CD4-positive, alpha-beta T cell treated with Interleukin-2 at 100 ng/mL for 4 hours (primary cell): ENCODE results near the gene LRRN1.
"Not testable (repeated sequence)": the region's sequence is repeated elsewhere in the genome, so short reads cannot be mapped to it uniquely, and the experiment has no call there.

Source experiments
- DNase-seq: peaks from one replicate; pipeline ENCODE4 v3.0.0-alpha.2; 2020; ENCODE audit warnings: low spot score

LRRN1 gene

DNA sequence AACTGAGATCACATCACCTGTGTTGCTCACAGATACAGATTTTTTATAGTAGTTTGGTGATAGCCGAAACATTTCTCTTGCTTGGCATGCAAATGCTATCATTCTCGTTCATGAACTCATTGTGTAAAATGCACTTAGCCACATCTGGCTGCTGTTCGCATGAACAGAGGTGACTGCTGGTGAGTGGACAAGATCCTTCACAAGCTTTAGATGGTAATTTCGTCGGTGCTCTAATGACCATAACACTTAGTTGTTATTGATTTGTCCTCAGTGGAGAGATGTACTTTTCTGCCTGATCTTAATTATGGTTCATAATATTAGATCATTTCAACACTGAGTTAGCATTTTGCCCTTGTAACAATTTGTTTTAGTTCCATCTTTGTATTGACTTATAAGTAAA is 13.8 kb downstream of the LRRN1 start:
- DNase-seq, result no peak

DNA sequence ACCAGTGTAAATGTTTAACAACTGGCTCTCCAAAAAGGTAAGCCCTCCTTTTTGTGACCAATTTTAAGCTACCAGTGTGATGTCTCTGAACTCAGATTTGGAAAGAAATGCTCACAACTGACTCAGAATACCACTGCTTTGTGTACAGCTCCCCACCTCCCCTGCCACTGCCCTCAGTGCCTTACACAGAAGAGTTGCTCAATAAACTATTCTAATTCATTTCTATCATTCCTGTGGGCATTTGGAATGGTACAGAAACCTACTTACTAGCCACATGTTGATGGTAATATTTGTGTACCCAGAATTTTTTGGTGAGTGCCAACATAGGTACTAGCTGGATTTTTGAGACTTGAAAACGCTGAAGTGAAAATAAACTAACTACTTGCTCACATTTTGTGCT is 16.0 kb downstream of the LRRN1 start:
- DNase-seq, result no peak

DNA sequence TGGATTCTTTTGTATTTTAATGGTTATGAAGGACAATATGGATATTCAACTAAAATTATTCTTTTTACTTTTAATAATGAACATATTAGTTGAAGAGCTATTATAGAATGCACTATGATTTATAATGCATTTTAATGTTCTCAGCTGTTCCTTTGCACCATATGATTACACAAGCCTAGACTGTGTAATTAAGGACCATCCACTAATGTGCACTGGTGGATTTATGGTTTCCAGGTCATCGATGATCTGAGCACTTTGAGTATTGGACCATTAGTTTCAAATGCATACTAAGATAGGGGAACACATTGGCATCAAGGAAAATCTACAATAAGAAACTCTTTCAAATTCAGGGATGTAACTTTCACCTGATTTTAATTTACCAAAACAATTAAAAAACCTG is 16.8 kb downstream of the LRRN1 start:
- DNase-seq, result no peak

DNA sequence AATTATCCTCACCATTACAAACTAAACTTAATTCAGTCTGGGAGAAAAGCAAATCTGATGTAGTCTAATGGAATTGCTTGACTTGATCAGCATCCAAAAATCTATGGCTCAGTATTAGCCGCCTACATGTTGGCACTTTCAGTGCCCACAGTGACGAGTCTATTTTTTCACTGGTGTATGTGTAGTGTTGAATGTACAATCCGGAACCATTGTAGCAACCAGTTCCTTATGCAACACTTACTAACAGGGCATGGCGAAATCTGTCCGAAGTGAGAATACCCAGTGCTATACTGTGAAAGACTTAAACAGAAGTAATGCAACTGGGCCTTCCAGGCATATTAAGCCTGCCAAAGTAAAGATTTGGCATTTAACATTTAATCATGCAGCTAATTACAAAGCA is 18.6 kb downstream of the LRRN1 start:
- no peak for DNase-seq

DNA sequence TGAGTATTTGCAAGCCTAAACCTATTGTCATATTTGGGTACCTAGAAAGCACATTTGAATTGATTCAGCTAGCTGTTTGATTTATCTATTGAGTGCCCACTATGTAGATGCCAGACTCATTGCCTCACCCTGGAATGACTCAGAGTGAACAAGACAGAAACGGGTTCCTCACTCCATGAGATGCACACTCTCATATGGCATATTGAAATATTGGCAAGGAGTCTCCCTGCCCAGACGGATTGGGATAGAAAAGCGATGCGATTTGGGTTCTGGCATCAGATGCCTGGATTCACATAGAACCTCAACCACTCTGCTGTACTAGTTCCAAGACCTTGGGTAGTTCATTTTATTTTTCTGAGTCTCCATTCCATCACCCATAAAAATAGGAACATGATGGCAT is 22.5 kb downstream of the LRRN1 start:
- no peak for DNase-seq

DNA sequence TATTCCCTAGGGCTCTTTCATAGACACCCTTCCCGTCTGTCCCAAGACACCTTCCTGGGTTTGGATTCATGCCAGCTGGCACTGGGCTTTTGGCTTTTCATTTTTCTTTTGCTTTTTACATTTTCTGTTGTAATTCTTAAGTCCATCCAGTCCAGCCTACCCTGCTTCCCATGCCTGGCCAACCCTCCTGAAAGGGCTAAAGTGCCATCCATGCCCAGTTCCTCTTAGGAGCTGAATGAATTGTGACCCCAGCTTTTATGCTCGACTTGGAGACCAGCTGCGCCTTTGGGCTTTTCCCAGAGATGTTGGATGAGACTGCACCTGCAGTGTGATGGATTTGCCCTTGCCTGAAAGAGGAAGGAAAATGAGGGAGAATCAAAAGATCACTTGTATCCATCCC is 25.8 kb downstream of the LRRN1 start:
- no peak for DNase-seq

DNA sequence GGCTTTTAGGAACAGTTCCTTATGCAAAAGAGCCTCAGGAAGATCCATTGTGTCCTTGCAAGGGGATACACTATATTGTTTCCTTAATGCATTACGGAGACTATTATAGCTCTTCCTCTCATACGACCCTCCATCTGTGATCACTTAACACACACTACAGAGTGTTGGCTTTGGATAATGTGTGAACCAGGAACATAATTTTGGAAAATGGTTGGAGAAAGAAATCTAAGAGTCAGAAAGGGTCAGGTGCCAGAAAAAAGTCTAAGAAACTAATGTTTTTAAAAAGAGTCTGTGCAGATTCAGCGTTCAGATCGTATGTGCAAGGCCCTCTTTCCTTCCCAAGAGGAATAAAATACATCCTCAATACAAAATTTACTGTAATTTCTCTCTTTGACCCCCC is 27.3 kb downstream of the LRRN1 start:
- DNase-seq, result no peak

DNA sequence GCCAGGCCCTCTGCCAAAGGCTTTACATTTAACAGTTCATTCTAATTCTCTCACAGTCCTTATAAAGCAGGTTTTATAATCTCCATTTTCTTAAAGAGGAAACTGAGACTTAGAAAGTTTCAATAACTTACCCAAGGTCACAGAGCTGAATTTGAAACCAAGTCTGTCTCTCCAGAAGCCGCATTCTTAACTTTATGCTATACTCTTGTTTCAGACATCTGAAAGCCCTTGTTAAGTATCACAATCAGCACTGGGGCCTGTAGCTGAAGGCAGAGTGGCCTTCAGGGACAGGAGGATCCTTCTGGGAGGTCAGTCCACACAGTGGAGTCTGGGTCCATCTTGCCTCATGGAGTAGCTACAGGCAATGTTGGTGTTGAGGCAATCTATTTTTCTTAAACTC is 27.9 kb downstream of the LRRN1 start:
- DNase-seq, result no peak

DNA sequence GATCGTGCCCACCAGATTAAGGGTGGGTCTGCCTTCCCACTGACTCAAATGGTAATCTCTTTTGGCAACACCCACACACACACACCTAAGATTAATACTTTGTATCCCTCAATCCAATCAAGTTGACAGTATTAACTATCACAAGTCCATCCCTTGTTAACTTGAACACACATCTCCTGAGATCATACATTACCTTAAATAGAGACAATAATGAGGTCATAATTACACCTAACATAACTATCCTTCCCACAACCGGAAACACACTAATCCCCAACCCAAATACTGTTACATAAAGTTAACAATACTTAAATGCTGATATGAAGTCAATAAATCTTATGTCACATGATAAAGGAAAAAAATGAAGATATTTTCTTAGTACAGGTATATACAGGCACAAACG is 29.2 kb downstream of the LRRN1 start:
- not testable (repeated sequence) for DNase-seq

DNA sequence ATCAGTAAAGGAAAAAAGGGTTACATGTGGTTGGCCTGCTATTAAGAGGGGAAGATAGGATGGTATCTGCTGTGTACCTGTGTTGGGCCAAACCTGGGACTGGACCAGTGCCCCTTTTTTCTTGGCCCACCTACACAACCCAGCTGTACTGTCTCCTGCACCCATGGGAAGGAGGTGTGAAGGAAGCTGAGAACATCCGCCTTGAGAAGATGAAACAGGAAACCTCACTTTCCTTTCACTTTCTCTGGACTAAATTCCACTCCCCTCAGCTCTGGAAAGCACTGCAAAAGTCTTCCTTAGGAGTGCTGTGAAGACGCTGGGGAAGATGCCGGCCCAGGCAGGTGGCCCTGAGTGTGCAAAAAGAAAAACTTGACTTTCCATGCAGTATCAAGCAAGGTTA is 37.6 kb downstream of the LRRN1 start:
- DNase-seq, result no peak

DNA sequence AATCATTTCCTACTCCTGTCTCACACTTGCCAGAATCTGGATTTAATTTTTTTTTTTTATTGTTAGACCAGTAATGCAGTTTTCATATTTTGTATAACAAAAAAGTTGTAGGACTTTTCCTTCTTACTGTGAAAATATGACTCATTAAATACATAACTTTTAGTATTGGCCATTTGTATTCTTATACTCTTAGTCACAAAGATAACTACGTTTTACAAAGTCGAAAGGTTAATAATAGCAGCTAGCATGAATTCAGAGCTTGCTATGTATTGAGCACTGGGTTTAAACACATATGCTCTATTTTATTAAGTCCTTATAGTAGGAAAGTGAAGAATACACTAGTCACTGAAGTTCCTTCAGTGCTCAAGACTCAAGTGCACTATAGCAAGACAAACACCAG is 43.1 kb downstream of the LRRN1 start:
- DNase-seq, result no peak

DNA sequence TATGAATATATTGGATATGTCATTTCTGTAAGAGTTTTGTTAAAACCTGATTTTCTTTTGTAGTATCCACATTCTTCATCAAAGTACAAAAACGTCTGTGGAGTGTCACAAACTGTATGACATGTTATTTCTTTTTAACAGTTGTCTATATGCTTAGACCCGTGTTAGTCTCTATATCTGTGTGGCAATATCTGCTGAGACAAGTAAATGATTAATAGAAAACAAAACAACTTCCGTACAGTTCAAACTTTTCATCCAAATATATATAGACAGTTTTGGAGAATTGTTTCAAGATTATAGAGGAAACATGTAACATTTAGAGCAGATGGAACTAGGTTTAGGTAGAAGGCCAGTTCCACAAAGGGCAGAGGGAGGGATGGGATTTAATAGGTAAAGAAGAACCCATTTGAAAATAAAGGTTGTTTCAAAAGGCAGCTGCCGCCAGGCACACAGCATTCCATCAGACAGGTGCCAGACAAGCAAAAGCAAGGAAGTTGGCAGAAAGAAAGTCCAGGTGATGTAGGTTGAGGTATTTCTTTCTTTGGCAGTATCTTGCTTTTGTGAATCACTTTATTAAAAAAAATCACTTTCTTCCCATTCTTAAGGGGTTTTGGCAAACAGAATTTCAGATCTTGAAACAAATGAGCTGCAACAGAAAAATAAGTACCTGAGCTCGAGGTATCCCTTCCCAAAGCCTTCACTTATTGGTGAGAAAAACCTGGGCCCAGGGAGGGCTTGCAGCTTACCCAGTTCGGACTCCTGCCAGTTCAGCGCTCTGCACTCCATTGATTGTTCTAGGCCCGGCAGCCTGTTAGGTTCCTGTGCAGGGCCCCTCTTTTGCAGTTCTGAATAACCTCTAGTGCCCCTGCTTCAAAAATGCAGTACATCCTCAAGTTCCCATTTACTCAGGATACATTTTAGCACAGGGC is 49.0 kb downstream of the LRRN1 start:
- no peak for DNase-seq

DNA sequence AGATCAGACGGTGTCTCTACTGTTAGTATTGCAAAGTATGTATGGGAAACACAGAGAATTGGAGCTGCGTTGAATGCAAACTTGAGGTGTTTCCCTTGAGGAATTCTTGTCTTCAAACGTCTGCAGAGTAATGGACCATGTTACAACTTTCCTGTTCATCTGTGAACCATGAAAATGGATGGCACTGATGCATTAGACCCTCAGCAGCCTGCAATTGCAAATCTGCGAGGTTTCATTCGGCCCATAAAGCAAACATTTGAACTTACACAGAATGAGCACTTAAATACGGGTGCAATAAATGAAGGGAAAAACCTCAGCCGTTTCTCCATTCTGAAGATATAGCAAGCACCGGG is 49.7 kb downstream of the LRRN1 start:
- no peak for DNase-seq

DNA sequence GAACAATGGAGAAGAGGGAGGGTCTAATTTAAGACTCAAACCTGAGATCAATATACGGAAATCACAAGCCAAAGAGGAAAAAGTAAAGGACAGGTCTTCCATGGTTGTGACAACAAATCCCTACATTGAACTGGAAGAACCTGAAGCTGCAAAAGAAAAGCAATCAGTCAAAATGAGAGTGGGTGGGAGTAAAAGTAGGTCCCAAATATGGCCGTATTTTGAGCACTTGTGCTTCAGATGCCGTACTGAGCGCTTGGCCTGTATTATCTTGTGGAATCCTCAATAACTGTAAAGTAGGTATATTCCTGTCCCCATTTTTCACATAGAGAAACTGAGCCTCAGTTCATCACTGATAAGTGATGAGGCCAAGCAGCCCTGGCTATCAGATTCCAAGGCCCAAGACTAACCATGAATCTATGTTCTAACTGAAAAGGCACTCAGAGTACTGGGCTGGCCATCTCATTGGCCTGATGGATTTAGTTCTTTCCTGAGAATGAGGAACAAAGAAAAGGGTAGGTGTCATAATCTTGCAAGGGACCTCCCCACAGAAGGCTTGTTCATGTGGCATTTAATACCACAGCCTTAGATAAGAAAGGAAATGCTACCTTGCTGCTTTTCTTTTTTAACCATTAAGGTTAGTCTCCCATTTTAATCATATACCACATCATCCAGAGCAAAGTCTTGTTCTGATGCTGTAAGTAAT is 52.5 kb downstream of the LRRN1 start:
- DNase-seq, result no peak

DNA sequence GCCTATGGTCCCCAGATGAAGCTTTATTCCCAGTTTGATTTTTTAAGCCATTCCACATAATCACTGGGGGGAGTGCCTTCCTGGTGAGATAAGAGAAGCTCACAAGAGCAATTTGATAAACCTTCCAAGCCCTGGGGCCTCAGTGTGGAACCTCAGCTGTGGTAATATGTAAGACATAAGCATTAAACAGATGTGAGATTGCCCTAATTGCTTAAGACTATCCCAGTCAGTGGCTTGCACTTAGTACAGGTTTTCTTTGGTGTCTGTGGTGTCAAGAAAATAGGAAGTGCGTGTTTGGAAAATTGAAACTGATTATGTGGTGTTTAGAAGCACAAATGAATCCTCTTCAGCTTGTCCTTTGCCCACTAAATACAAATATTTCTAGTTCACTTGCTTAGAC is 54.3 kb downstream of the LRRN1 start:
- no peak for DNase-seq

DNA sequence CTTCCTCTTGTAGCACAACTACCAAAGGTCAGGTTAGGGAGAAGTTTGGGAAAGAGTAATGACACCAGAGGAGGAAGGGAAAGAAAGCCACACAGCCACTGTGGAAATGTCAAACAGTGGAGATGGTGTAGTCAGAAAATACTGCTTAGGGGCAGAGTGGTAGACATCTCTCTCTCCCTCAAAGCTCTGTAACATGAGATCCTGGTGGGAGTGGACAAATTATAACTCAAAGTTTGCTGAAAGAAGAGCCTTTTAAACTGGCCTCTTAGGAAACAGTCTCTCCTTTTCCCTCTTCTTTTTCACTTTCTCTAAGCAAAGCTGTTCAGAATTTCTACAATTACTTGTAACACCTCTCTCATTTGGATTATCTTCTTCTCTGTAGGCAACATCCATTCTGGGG is 55.8 kb downstream of the LRRN1 start:
- no peak for DNase-seq

DNA sequence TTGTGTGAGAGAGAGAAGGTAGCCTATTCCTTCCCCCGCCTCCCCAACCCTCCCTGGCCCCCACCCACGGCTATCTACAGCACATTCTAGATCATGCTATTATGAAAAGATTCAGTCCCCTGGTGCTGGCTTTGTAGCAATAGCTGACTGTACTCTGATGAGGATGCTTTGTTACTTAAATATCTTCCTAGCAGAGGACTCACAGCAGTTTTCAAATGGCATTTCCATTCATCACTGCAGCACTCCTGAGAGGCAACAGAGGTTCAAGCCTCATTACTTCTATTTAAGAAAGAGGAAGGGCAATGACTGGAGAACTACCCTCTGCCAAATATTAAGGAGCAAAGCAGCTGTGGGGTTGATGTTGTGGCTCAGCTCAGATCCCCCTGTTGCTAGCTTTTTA is 61.0 kb downstream of the LRRN1 start:
- DNase-seq, result no peak

DNA sequence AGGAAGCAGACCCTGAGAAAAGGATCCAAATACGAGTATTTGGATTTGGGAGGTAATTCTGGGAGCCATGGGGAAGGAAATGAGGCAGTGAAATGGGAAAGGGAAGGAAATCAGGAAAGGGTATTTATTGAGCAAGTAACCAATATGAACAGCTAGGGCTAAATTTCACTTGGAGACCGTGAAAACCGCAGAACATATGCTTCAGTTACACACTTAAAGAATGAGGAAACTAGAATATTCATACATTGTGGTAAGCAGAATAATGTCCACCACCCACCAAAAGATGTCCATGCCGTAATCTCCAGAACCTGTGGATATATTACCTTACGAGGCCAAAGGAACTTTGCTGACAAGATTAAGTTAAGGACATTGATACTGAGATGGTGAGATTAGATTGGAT is 63.3 kb downstream of the LRRN1 start:
- DNase-seq, result no peak

DNA sequence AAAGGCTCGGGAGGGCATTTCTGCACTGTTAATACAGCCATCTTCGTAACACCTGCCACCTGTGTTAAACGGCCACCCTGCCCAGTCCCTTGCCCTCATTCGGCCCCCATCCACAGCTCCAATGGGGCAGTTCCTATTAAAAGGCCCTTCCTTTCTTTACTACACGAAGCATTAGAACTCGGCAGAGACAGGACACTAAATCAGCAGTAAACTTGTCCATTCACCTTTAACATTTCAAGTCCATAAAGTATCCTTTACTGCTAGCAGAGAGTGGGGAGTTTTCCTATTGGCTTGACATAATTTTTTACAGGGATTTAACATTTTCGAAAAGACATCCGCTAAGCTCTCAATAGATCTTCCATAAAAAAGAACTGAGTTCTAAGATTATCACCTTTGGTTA is 76.3 kb downstream of the LRRN1 start:
- no peak for DNase-seq

DNA sequence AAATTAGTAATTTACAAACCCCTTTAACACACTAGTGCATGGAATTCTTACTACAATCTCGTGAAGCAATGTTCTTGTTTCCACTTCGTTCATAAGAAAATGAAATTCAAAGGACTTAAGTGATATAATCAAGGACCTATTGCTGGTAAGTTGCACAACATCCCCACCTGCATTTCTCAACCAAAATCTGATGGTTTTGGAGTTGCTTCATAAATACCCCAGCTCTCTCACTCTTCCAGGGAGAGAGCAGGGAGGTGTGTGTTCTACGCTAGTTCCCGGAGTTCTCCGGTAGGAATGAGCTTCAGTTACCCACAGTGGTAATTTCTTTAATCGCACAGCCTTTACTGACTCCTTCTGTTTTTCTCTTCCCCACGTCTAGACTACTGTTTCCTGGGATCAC is 81.8 kb downstream of the LRRN1 start:
- no peak for DNase-seq

DNA sequence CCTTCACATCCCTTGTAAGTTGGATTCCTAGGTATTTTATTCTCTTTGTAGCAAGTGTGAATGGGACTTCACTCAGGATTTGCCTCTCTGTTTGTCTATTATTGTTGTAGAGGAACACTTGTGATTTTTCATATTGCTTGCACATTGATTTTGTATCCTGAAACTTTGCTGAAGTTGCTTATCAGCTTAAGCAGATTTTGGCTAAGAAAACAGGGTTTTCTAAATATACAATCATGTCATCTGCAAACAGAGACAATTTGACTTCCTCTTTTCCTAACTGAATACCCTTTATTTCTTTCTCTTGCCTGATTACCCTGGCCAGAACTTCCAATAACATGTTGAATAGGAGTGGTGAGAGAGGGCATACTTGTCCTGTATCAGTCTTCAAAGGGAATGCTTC is 88.1 kb downstream of the LRRN1 start:
- DNase-seq, result not testable (repeated sequence)

DNA sequence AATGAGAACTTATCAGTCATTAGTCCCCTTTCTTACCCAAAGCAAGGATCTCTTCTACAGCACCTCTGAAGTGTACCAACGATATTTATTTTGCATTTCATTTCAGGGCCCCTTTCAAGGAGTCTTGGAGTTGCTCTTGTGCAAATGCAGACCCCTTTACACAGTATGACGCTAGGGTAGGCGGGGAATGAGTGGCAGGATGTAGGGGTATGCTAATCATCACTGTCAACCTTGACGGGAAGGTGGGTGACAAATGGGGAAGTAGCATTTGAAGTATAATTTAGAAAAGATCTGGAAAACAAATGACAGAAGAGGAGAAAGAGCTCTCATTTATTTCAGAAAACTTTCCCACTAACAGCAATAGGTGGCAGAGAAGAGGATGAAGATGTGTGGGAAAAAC is 94.4 kb downstream of the LRRN1 start:
- no peak for DNase-seq
